ENCODE data around the gene AURKA.
A peak's percentile ranks its signal among the peaks of the same experiment; 100 is the strongest.

Gene AURKA

GRCh38 chr20:56381501-56381900, 10.5 kb downstream of the AURKA start:
- no peak for ATAC-seq
- TF ChIP-seq ZFP3 (CRISPR knock-in tag; IDR thresholded peaks at IDR 0.05) (no peak), CSRNP3 (CRISPR knock-in tag; IDR thresholded peaks at IDR 0.05) (no peak), SNAI2 (CRISPR knock-in tag; IDR thresholded peaks at IDR 0.05) (no peak), TCF4 (CRISPR knock-in tag; IDR thresholded peaks at IDR 0.05; ENCODE audit: borderline replicate concordance) (no peak), ZNF8 (CRISPR knock-in tag; IDR thresholded peaks at IDR 0.05) (no peak), ZNF565 (CRISPR knock-in tag; conservative IDR thresholded peaks at IDR 0.05; ENCODE audit: low read depth) (no peak), ZFP30 (CRISPR knock-in tag; IDR thresholded peaks at IDR 0.05) (no peak), TSHZ2 (CRISPR knock-in tag; IDR thresholded peaks at IDR 0.05) (no peak), RARB (CRISPR knock-in tag; IDR thresholded peaks at IDR 0.05) (no peak), ZNF70 (CRISPR knock-in tag; IDR thresholded peaks at IDR 0.05) (no peak), ZC3H10 (CRISPR knock-in tag; IDR thresholded peaks at IDR 0.05) (no peak), ESRRG (CRISPR knock-in tag; IDR thresholded peaks at IDR 0.05) (no peak), ISL1 (CRISPR knock-in tag; IDR thresholded peaks at IDR 0.05) (no peak), CSDC2 (CRISPR knock-in tag; IDR thresholded peaks at IDR 0.05) (no peak), GLIS3 (CRISPR knock-in tag; IDR thresholded peaks at IDR 0.05) (no peak), TOX (CRISPR knock-in tag; IDR thresholded peaks at IDR 0.05; ENCODE audit: borderline replicate concordance) (no peak)
- TF ChIP-seq, protein P1, sequence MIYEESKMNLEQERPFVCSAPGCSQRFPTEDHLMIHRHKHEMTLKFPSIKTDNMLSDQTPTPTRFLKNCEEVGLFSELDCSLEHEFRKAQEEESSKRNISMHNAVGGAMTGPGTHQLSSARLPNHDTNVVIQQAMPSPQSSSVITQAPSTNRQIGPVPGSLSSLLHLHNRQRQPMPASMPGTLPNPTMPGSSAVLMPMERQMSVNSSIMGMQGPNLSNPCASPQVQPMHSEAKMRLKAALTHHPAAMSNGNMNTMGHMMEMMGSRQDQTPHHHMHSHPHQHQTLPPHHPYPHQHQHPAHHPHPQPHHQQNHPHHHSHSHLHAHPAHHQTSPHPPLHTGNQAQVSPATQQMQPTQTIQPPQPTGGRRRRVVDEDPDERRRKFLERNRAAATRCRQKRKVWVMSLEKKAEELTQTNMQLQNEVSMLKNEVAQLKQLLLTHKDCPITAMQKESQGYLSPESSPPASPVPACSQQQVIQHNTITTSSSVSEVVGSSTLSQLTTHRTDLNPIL (CRISPR knock-in tag; IDR thresholded peaks at IDR 0.05; ENCODE audit: low read depth), result no peak
- TF ChIP-seq, protein P2, sequence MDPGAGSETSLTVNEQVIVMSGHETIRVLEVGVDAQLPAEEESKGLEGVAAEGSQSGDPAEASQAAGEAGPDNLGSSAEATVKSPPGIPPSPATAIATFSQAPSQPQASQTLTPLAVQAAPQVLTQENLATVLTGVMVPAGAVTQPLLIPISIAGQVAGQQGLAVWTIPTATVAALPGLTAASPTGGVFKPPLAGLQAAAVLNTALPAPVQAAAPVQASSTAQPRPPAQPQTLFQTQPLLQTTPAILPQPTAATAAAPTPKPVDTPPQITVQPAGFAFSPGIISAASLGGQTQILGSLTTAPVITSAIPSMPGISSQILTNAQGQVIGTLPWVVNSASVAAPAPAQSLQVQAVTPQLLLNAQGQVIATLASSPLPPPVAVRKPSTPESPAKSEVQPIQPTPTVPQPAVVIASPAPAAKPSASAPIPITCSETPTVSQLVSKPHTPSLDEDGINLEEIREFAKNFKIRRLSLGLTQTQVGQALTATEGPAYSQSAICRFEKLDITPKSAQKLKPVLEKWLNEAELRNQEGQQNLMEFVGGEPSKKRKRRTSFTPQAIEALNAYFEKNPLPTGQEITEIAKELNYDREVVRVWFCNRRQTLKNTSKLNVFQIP (CRISPR knock-in tag; IDR thresholded peaks at IDR 0.05; ENCODE audit: borderline replicate concordance, low read depth), result no peak

GRCh38 chr20:56380375-56380774, 11.6 kb downstream of the AURKA start:
- ATAC-seq, result peak; percentile 84
- TF ChIP-seq ZNF70 (CRISPR knock-in tag; IDR thresholded peaks at IDR 0.05), result no peak
- no peak for TF ChIP-seq OSR1 (CRISPR knock-in tag; IDR thresholded peaks at IDR 0.05)
- TF ChIP-seq ISL1 (CRISPR knock-in tag; IDR thresholded peaks at IDR 0.05), result peak; percentile 76

DNA sequence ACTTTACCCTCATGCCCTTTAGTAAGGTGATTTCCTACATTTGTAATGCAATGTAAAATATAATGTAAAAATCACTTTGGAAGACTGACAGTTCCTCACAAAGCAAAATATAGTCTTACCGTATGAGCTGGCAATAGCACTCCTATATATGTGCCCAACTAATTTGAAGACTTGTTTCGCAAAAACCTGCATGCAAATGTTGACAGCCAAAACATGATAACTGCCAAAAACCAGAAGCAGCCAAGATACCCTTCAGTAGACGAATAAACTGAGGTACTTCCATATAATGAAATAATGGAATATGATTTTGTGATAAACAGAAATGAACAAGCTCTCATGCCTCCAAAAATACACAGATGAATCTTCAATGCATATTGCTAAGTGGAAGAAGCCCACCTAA, 13.6 kb downstream of the AURKA start:
- no peak for TF ChIP-seq CSDC2 (CRISPR knock-in tag; IDR thresholded peaks at IDR 0.05)
- no peak for TF ChIP-seq TCF4 (CRISPR knock-in tag; IDR thresholded peaks at IDR 0.05; ENCODE audit: borderline replicate concordance)
- TF ChIP-seq ARNTL (CRISPR knock-in tag; IDR thresholded peaks at IDR 0.05; ENCODE audit: borderline replicate concordance, low read depth), result no peak
- no peak for TF ChIP-seq ISL1 (CRISPR knock-in tag; IDR thresholded peaks at IDR 0.05)
- TF ChIP-seq, protein P2 (CRISPR knock-in tag; IDR thresholded peaks at IDR 0.05; ENCODE audit: borderline replicate concordance, low read depth), result no peak
- TF ChIP-seq BACH2 (CRISPR knock-in tag; IDR thresholded peaks at IDR 0.05; ENCODE audit: borderline replicate concordance), result no peak
- no peak for ATAC-seq

DNA sequence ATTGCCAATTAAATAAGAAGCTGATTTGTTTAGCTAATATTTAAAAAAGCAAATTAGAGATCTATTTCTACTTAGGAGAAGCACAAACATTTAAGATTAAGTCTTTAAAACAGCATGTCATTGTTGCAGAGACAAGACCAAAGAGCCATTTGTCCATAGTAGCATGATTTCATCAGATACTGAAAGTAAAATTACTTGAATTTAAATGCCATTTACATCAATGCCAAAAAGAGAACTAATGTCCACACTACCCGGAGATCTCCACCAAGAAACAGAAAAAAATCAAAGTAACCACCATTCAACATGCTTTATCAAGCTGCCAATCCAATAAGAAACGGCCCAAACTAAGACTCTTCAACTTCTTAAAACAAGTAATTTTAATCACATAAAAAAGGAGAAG, 15.7 kb downstream of the AURKA start:
- ATAC-seq, result no peak
- no peak for TF ChIP-seq TSHZ2 (CRISPR knock-in tag; IDR thresholded peaks at IDR 0.05)
- no peak for TF ChIP-seq PPARA (CRISPR knock-in tag; IDR thresholded peaks at IDR 0.05; ENCODE audit: borderline replicate concordance)
- TF ChIP-seq CSRNP3 (CRISPR knock-in tag; IDR thresholded peaks at IDR 0.05), result no peak
- no peak for TF ChIP-seq GLIS3 (CRISPR knock-in tag; IDR thresholded peaks at IDR 0.05)

All from SK-N-SH treated with all-trans-retinoic acid at 6 μM for 48 hours (cell line).